Measurements from ENCODE around the gene DGCR2.

GRCh38 chr22:19014886-19015285 lies 107.3 kb downstream of the DGCR2 start:
- TF ChIP-seq CTCF (conservative IDR thresholded peaks at IDR 0.05; ENCODE audit: low read depth in 2 of 2) (no peak), EZH2phosphoT487 (IDR thresholded peaks at IDR 0.05; ENCODE audit: unreplicated experiment) (no peak), POLR2AphosphoS5 (IDR thresholded peaks at IDR 0.05; ENCODE audit: low read depth) (no peak), CREB1 (CRISPR knock-in tag; IDR thresholded peaks at IDR 0.05; ENCODE audit: low read depth) (no peak), ZNF462 (CRISPR knock-in tag; IDR thresholded peaks at IDR 0.05) (no peak), EZH2 (IDR thresholded peaks at IDR 0.05; ENCODE audit: low read depth, unreplicated experiment) (no peak), REST (IDR thresholded peaks at IDR 0.05; ENCODE audit: unreplicated experiment) (no peak)

Data from GM23338 (cell line).